Tibial nerve (tissue), 3 donors: Measurements from ENCODE around the gene FTH1.

Experiments used
- POLR2A ChIP-seq, 2 donors: fragments of 450-650 bp; IDR thresholded peaks; one replicate each; pipeline ENCODE4 v1.6.1; 2017; ENCODE audit warnings: antibody characterized with exemption in 2 of 2, mild to moderate bottlenecking in 2 of 2, moderate library complexity in 2 of 2
- TF ChIP-seq, protein P1 (sequence below), 5 experiments: fragments of 200-600 bp in 3 of 5; fragments of 450-650 bp in 2 of 5; sonication (generic) in 3 of 5; IDR thresholded peaks; one replicate each; pipeline ENCODE4 v1.5.1; 2016 to 2019; ENCODE audit warnings: antibody characterized with exemption in 5 of 5, mild to moderate bottlenecking in 3 of 5, moderate library complexity in 2 of 5

DNA sequence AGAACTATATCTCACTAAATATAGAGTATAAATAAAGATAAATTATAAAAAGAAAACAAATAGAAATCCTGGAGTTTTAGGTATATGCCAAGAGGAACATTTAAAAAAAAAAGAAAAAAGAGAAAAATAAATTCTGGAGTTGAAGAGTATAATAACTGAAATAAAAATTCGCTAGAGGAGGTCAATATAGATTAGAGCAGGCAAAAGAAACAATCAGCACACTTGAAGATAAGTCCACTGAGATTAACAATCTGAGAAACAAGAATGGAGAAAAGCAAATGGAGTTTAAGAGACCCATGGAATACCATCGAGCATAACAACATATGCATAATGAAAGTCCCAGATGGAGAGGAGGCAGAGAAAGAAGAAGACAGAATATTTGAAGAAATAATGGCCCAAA lies 31.6 kb downstream of the FTH1 start:
- TF ChIP-seq, protein P1, sequence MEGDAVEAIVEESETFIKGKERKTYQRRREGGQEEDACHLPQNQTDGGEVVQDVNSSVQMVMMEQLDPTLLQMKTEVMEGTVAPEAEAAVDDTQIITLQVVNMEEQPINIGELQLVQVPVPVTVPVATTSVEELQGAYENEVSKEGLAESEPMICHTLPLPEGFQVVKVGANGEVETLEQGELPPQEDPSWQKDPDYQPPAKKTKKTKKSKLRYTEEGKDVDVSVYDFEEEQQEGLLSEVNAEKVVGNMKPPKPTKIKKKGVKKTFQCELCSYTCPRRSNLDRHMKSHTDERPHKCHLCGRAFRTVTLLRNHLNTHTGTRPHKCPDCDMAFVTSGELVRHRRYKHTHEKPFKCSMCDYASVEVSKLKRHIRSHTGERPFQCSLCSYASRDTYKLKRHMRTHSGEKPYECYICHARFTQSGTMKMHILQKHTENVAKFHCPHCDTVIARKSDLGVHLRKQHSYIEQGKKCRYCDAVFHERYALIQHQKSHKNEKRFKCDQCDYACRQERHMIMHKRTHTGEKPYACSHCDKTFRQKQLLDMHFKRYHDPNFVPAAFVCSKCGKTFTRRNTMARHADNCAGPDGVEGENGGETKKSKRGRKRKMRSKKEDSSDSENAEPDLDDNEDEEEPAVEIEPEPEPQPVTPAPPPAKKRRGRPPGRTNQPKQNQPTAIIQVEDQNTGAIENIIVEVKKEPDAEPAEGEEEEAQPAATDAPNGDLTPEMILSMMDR (IDR thresholded peaks at IDR 0.05): no peak
- TF ChIP-seq POLR2A (IDR thresholded peaks at IDR 0.05): no peak
